ENCODE data around the gene CD70. TPM values are rescaled to one million over a fixed set of nuclear protein-coding genes. Genes with fewer than 3 reads are reported as not detected.
A peak's percentile ranks its signal among the peaks of the same experiment; 100 is the strongest.
"Not testable (repeated sequence)": the region's sequence is repeated elsewhere in the genome, so short reads cannot be mapped to it uniquely, and the experiment has no call there.

Gene CD70
- total RNA-seq, 1 donor from 2014 or later: 47.4 TPM

DNA sequence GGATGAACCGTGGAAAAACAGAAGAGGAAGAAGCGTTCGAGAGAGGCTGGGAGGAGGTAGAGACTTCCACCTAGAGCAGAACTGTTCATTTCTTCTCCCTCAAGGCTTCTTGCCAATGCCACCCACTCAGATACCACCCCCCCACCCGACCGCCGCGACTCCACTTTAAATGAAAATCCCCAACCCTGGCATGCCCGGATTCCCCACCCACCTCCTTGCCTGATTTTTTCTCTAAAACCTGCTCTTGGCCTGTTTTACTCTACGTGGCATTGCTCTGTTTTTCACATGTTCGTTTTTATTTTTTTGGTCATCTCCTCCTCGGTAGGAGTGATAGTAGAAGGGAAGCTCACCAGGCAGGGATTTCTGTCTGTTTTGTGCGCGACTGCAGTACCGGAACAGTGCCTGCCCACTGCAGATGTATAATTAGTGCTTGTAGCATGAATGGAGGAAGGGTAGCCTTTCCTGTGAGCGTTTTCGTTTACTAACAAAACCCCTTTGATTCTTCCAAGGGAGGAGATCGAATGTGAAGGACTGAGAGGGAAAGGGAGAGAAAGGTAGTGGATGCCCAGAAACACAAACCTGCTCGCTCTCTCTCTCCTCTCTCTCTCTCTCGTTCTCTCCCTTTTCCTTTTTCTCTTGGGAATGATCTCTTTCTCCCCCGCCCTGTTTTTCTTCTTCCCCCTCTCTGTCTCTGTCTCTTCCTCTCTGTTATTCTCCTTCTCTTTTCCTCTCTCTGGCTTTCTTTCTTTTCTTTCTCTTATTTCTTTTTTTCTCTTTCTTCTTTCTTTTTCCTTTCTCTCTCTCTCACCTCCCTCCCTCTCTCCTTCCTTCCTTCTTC is 2.2 kb downstream of the CD70 start:
- Mint-ChIP-seq H3K27ac (peak overlapping the region; percentile 80), H3K9me3 (no peaks in the 10 kb centered on the region), H3K4me1 (peaks cover 57% of the 10 kb centered on the region), H3K36me3 (ENCODE audit: low read depth) (peaks cover 29% of the 10 kb centered on the region), H3K27me3 (peaks cover 44% of the 10 kb centered on the region), H3K4me3 (peak overlapping the region; percentile 91)
- intact Hi-C loops (cut with micrococcal nuclease): loop anchor here (2.0 kb wide), 1 partner anchor 70 kb away; no protein-coding TSS in a partner anchor
- DNase-seq: peak; percentile 63

GRCh38 chr19:6587998-6588507 is 2.9 kb downstream of the CD70 start:
- intact Hi-C loops (cut with micrococcal nuclease): loop anchor here (2.0 kb wide), 1 partner anchor 69 kb away; no protein-coding TSS in a partner anchor
- Mint-ChIP-seq H3K27ac (peak overlapping the region; percentile 80), H3K36me3 (ENCODE audit: low read depth) (peaks cover 31% of the 10 kb centered on the region), H3K27me3 (peaks cover 44% of the 10 kb centered on the region), H3K4me1 (peaks cover 56% of the 10 kb centered on the region), H3K4me3 (peak overlapping the region; percentile 91), H3K9me3 (no peaks in the 10 kb centered on the region)
- DNase-seq: peak; percentile 66

DNA sequence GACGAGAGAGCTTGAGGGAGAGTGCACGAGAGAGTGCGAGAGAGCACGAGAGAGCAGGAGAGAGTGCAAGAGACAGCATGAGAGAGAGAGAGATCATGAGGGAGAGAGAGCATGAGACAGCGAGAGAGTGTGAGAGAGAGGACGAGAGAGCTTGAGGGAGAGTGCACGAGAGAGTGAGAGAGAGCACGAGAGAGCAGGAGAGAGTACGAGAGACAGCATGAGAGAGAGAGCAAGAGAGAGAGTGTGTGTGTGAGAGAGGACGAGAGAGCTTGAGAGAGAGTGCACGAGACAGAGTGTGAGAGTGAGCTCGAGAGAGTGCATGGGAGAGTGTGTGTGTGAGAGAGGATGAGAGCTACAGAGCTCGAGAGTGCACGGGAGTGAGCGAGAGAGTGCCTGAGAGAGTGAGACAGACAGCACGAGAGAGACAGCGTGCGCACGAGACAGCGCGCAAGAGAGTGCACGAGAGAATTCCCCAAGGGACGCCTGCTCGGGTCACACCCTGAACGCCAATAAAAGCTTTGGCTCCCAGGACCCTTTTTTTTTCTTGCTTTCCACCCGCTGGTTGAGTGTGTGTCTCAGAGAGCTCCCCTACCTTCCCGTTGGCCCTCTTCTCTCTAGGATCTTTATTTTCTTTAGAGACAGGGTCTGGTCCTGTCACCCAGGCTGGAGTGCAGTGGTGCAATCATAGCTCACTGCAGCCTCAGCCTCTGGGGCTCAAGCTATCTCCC is 3.7 kb downstream of the CD70 start:
- Mint-ChIP-seq H3K36me3 (ENCODE audit: low read depth) (peaks cover 34% of the 10 kb centered on the region), H3K27me3 (peaks cover 44% of the 10 kb centered on the region)
- peak; percentile 75 for DNase-seq

DNA sequence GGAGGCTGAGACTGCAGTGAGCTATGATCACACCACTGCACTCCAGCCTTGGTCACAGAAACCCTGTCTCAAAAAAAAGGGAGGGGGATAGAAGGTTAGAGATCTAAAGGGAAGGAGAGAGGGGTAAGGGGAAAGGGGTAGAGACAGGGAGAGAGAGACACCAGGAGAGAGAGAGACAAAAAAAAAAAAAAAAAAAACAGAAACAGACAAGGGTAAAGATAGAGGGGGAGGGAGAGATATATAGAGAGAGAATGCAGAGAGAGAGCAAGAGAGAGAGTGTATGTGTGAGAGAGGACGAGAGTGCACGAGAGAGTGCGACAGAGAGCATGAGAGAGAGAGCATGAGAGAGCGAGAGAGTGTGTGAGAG is 4.2 kb downstream of the CD70 start:
- Mint-ChIP-seq H3K36me3 (ENCODE audit: low read depth) (peaks cover 35% of the 10 kb centered on the region), H3K4me3 (peak overlapping the region; percentile 91), H3K27ac (peak overlapping the region; percentile 3), H3K27me3 (peaks cover 44% of the 10 kb centered on the region), H3K4me1 (peaks cover 48% of the 10 kb centered on the region), H3K9me3 (no peaks in the 10 kb centered on the region)
- intact Hi-C loops (cut with micrococcal nuclease): no loop called here
- DNase-seq: no peak

More for the DNA sequence above, 3.7 kb downstream of the CD70 start:
- intact Hi-C loops (cut with micrococcal nuclease): no loop called here
- Mint-ChIP-seq H3K4me3 (peak overlapping the region; percentile 91), H3K4me1 (peaks cover 51% of the 10 kb centered on the region), H3K27ac (peak overlapping the region; percentile 22), H3K9me3 (no peaks in the 10 kb centered on the region)

GRCh38 chr19:6586056-6586455 is 4.9 kb downstream of the CD70 start:
- Mint-ChIP-seq H3K36me3 (ENCODE audit: low read depth) (peaks cover 37% of the 10 kb centered on the region), H3K9me3 (no peaks in the 10 kb centered on the region), H3K4me3 (peak overlapping the region; percentile 91), H3K4me1 (peaks cover 43% of the 10 kb centered on the region), H3K27me3 (peaks cover 43% of the 10 kb centered on the region), H3K27ac (no peak overlapping the region)
- intact Hi-C loops (cut with micrococcal nuclease): no loop called here
- DNase-seq: no peak

DNA sequence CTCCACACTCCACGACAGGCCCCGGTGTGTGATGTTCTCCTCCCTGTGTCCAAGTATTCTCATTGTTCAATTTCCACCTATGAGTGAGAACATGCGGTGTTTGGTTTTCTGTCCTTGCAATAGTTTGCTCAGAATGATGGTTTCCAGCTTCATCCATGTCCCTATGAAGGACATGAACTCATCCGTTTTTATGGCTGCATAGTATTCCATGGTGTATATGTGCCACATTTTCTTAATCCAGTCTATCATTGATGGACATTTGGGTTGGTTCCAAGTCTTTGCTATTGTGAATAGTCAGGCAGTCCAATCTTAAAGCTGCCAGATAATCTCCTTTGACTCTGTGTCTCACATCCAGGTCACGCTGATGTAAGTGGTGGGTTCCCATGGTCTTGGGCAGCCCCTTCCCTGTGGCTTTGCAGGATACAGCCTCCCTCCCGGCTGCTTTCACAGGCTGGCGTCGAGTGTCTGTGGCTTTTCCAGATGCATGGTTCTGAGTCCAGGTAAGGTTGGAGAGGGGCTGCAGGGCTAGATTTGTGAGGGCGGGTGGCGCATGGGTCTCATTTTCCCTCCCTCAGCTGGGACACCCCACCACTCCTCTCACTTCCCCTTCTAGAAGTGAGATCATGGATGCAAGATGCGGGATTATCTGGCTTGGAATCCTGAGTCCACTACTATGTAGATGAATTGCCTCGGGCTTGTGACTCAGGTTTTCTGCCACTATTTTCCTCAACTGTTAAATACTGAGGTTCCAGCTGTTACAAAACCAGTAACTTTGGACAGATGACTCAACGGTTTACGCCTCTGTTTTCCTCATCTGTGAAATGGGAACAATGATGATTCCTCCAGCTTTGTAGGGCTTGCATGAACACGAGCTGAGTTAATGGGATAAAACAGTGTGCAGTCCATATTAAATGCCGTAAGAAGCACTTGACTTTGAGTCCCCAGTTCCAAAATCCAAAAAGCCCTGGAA is 8.2 kb downstream of the CD70 start:
- intact Hi-C loops (cut with micrococcal nuclease); DNase-seq; H3K27ac Mint-ChIP-seq; H3K4me3 Mint-ChIP-seq; H3K9me3 Mint-ChIP-seq: not testable (repeated sequence)
- Mint-ChIP-seq H3K4me1 (peaks cover 19% of the 10 kb centered on the region), H3K36me3 (ENCODE audit: low read depth) (peaks cover 20% of the 10 kb centered on the region), H3K27me3 (peaks cover 16% of the 10 kb centered on the region)

- no peak for DNase-seq
- peaks cover 5% of the 10 kb centered on the region for H3K4me1 Mint-ChIP-seq
- H3K27me3 Mint-ChIP-seq: peaks cover 2% of the 10 kb centered on the region
- intact Hi-C loops (cut with micrococcal nuclease): no loop called here
- H3K27ac Mint-ChIP-seq: no peak overlapping the region
- no peaks in the 10 kb centered on the region for H3K9me3 Mint-ChIP-seq
- no peak overlapping the region for H3K4me3 Mint-ChIP-seq
- peaks cover 9% of the 10 kb centered on the region for H3K36me3 Mint-ChIP-seq (ENCODE audit: low read depth)
Observed at GRCh38 chr19:6580313-6580712, 10.6 kb downstream of the CD70 start.

DNA sequence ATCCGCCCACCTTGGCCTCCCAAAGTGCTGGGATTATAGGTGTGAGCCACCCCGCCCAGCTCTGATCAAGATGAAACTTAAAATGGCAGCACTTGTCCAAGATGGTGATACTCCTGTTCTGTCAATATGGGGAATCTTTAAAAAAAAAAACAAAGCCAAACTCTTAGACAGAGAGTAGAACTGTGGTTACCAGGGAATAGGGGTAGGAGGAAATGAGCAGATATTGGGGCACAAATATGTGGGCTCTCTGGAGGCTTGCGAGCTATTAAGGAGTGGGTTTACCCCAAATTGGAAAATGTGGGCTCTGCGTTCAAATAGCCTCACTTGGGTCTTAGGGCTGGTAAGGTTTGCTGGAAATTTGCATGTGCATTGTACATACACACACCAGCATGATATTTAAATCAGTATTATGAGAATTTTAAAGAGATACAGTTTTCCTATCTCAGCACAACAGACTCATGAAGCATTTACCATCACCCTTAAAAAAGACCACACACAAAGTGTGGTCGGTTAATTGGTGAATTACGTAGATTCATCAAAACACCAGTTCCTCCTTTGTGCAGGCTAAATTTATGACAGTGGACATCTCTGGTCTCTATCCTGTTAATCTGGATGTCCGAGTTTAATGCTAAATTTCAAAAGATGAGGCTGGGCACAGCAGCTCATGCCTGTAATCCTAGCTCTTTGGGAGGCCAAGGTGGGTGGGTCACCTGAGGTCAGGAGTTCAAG is 11.3 kb downstream of the CD70 start:
- intact Hi-C loops (cut with micrococcal nuclease): no loop called here

DNA sequence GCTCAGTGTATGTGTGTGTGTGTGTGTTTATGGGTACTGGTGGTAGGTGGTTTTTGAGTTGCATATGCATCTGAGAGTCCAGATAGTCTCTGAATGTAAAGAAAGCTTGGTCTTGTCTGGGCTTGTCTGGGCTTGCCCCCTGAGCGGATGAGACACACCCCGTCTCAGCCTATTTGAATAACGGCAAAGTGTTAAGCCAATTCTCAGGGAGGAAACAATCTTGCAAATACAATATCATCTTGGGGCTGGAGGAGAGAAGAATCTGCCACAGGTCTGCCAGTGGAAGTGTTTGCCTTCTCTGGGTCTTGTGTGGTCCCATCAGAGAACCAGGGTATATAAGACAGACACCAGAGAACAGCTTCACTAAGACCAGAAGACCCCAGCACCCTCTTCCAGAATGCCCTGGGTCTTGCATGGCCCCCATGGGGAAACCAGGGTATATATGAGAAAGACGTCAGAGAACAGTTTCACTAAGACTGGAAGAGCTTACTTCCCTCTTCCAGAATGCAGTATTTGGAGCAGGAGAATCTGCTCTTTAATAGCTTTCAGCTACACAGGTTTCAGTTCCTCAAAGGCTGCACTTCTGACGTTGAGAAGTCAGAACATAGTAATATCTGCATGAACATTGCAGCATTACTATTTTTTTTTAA is 13.3 kb downstream of the CD70 start:
- Mint-ChIP-seq H3K4me3 (no peak overlapping the region), H3K27me3 (peaks cover 2% of the 10 kb centered on the region), H3K27ac (no peak overlapping the region), H3K9me3 (no peaks in the 10 kb centered on the region), H3K4me1 (peaks cover 3% of the 10 kb centered on the region), H3K36me3 (ENCODE audit: low read depth) (peaks cover 4% of the 10 kb centered on the region)
- intact Hi-C loops (cut with micrococcal nuclease): no loop called here
- DNase-seq: peak; percentile 79

More for the DNA sequence above, 11.3 kb downstream of the CD70 start:
- no peak overlapping the region for H3K4me3 Mint-ChIP-seq
- no peak for DNase-seq
- H3K27me3 Mint-ChIP-seq: peaks cover 2% of the 10 kb centered on the region
- no peaks in the 10 kb centered on the region for H3K9me3 Mint-ChIP-seq
- H3K27ac Mint-ChIP-seq: no peak overlapping the region
- peaks cover 9% of the 10 kb centered on the region for H3K36me3 Mint-ChIP-seq (ENCODE audit: low read depth)
- peaks cover 5% of the 10 kb centered on the region for H3K4me1 Mint-ChIP-seq

DNA sequence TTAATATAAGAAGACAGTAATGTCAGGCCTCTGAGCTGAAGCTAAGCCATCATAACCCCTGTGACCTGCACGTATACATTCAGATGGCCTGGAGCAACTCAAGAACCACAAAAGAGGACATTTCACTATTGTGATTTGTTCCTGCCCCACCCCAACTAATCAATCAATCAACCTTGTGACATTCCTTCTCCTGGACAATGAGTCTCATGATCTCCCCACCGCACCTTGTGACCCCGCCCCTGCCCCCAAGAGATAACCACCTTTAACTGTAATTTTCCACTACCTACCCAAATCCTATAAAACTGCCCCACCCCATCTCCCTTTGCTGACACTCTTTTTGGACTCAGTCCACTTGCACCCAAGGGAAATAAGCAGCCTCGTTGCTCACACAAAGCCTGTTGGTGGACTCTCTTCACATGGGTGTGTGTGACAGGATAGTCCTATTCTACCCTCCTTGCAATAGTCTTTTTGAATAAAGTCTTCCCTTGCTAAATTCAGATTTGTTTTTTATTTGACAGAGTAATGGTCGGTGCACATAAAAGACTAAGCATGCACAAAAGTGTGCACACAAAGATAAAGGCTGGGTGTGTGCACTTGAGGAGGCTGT is 14.0 kb downstream of the CD70 start:
- peaks cover 3% of the 10 kb centered on the region for H3K36me3 Mint-ChIP-seq (ENCODE audit: low read depth)
- H3K27ac Mint-ChIP-seq: no peak overlapping the region
- intact Hi-C loops (cut with micrococcal nuclease): no loop called here
- no peak for DNase-seq
- H3K27me3 Mint-ChIP-seq: peaks cover 6% of the 10 kb centered on the region
- peaks cover 3% of the 10 kb centered on the region for H3K4me1 Mint-ChIP-seq
- no peaks in the 10 kb centered on the region for H3K9me3 Mint-ChIP-seq
- no peak overlapping the region for H3K4me3 Mint-ChIP-seq

- Mint-ChIP-seq H3K9me3 (peaks cover 5% of the 10 kb centered on the region), H3K27me3 (peaks cover 20% of the 10 kb centered on the region), H3K36me3 (ENCODE audit: low read depth) (no peaks in the 10 kb centered on the region), H3K4me3 (no peak overlapping the region), H3K4me1 (peaks cover 3% of the 10 kb centered on the region), H3K27ac (no peak overlapping the region)
- intact Hi-C loops (cut with micrococcal nuclease): no loop called here
- no peak for DNase-seq
Observed at GRCh38 chr19:6573350-6573749, 17.6 kb downstream of the CD70 start.

DNA sequence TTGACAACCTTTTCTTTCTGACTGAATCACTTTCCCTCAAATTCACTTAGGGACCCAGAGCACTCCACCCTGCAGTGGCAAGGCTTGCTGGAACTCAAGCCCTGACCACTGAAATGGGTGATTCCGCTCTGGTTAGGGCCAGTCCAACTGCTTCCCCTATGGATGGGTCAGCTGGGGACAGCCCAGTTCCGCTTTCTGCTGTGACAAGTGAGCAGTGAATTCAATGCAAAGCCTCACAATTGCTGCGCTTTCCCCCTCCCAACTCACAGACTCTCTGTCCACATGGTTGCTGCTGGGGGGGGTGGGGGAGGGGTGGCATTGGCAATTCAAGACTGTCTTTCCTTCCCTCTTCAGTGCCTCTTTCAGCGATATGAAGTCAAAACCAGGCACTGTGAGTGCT is 18.7 kb downstream of the CD70 start:
- Mint-ChIP-seq H3K27ac (no peak overlapping the region), H3K27me3 (peaks cover 29% of the 10 kb centered on the region), H3K4me3 (no peak overlapping the region), H3K9me3 (peaks cover 5% of the 10 kb centered on the region), H3K4me1 (no peaks in the 10 kb centered on the region), H3K36me3 (ENCODE audit: low read depth) (no peaks in the 10 kb centered on the region)
- no peak for DNase-seq
- intact Hi-C loops (cut with micrococcal nuclease): no loop called here

Data from activated CD4-positive, alpha-beta T cell treated with anti-CD3 and anti-CD28 coated beads, Interleukin-2, amount 10 ng/mL, durations not matched to agents 24 days and 14 days (primary cell).